NCI-H1436 (cell line): ENCODE results near the gene LRP5.

Experiments
- DNase-seq: peaks from one replicate; lab custom pipeline; 2025; lab: John Stamatoyannopoulos, UW

LRP5 gene

DNA sequence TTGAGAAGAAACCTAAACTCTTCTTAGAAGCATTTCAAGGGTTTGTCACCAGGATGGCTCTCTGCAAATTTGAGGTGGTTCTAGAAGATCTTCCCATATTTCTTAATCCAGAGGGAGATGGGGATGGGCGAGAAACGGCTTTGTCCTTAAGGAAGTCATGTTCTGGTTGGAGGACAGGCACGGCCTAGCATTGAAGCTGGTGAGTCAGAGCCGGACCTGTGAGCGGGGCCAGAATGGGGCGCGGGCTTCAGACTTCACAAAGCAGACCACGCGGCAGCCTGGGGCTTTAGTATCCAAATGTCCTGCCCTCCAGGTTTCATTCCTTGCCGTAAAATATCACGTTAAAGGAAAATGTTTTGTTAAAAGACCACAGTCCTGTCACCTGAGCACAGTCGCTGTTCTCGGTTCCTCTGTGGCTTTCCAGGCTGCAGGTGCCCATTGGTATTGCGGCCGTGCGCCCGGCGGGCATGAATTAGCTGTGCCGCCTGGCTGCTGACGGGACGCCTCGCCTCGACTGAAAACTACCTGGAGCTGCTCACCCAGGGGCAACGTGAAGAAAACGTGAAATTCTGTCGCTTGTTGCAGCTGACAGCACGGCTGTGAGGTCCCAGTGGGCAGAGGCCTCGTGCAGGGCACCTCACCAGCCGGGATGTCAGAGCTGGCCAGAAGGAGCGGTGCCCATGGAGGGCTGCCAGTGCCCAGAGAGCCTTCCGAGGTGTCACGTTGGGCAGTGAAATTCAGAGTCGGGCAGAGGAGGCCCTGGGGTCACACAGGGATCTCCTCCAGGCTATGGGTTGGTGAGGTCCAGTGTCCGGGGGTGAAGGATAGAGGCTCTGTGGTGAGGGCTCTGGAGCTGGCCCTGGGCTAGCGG lies 59.0 kb downstream of the LRP5 start:
- DNase-seq: no peak

DNA sequence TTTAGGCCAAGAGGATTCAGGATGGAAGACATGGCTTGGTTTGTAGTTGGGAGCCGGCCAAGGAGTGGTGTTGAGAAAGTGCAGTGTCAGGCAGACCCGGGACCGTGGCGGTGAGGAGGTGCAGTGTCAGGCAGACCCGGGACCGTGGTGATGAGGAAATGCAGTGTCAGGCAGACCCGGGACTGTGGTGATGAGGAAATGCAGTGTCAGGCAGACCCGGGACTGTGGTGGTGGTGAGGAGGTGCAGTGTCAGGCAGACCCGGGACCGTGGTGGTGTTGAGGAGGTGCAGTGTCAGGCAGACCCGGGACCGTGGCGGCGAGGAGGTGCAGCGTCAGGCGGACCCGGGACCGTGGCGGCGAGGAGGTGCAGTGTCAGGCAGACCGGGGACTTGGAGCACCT lies 59.7 kb downstream of the LRP5 start:
- DNase-seq: no peak

DNA sequence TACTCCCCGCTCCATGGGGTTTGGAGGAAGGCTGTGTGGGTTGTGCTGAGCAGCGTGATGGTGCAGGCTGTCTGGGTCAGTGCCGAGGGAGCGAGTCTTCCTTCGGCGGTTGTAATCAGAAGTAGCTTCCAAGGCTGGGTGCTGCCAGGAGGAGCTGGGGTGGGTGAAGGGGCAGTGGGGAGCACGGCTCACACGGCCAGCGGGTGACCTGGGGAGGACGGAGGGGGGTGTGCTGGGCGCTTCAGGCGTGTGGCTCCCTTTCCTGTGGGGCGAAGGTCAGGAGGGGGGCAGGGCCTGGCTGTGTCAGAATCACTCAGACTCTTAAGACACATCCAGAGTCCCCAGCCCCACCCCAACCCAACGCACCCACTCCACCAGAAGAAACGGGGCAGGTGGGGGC lies 60.2 kb downstream of the LRP5 start:
- DNase-seq: no peak

DNA sequence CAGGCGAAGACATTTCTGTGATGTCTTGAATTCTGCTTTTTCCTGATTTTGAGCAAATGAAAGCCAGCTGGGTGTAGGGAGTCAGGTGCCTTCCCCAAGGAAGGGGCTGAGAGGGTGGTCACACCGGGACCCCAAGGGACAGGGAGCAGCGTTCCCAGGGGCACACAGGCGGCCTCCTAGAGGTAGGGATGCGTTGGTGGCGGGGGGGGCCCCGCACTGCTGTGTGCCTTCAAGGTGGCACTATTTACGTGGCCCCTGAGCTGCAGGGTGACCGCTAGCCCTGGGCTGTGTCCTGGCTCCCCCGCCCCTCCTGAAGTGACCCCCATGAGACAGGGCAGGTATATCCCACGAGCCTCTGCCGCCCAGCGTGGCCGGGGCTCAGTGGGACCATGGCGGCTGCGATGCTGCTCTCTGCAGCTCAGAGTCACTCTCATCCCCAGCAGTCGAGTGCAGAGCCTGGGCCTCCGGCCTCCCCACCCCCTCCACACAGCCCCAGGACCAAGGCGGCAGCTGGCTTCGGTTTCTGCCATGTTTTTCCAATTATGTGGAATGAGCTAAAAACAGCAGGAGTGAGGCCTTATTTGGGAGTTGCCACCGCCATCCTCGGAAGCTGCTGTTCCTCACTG lies 60.9 kb downstream of the LRP5 start:
- no peak for DNase-seq

DNA sequence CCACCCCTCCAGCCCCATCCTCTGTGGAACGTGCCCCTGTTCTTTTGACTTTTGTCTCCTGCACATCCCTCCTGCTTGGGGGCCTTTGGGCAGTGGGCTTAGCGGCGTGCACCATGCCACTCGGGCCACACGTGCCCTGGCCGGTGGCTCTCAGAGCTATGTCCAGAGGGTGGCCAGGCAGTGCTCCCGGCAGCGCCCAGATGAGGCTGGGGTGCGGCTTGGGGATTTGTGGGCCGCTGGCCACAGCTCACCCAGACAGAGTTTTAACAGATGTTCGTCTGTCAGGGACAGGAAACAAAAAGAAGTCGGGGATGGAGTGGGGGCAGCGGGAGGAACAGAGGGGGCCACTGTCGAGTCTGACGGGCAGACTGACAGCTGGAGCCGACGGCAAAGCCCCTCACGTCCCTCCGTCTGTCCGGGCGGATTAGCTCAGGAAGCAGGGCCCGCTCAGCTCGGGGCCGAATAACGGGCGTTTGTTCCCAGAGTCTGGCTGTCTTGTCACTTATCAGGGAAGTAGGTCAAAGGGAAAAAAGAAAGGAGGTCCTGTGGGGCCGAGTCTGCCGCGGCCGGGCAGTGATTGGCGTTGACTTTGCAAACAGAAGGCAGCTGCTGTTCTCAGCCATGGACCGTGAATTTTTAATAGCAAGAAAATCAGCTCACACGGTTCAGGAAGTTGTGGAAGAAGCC lies 61.6 kb downstream of the LRP5 start:
- DNase-seq: no peak

DNA sequence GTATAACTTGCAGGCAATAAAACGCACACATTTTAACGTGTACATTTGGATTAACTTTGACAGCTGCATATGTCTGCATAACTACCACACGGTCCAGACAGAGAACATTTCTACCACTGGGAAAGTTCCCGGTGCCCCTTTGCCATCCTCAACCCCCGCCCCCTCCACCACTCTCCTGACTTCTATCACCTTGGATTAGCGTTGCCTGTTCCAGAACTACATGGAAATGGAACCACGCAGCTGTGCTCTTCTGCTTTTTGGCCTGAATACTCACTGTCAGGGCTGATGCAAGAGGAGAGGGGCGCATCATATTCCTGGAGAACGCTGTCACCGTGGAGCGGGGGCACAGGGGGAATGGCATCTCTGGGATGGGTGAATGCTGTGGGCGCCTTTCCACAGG lies 62.1 kb downstream of the LRP5 start:
- DNase-seq: no peak

DNA sequence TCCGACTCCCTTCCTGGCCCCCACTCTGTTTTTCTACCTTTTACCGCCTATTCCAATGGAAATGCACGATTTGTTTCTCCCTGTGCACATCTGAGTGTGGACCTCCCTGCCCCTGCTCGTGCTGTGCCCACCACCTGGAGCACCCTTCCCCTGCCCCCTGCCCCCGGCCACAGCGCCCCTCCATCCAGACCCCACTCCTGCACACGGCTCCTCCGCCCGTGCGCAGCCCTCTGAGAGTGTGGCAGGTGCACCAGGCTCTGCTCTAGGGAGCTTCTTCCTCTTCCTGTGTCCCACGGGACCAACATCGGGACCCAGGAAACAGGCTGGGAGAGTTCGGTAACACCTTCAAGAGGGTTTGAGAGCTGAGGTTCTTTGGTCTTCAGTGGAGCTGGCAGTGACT lies 62.9 kb downstream of the LRP5 start:
- DNase-seq: no peak

DNA sequence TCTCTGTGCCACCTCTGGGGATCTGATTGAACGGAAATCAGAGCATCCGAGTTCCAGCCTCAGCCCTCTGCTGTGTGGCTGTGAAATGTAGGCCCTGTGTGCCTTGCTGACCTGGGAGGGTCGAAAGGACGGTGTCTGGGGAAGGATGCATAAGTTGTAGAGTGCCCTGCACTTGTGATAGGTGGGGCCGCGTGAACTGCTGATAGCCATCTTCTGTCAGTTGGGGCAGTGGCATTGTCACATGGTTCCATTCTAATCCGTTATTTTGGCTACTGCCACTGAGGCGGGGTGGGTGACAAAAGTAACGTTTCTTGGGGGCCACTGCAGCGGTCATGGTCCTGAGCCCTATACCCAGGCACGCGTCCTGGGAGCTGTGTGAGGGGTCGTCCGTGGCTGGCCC lies 63.4 kb downstream of the LRP5 start:
- DNase-seq: no peak

DNA sequence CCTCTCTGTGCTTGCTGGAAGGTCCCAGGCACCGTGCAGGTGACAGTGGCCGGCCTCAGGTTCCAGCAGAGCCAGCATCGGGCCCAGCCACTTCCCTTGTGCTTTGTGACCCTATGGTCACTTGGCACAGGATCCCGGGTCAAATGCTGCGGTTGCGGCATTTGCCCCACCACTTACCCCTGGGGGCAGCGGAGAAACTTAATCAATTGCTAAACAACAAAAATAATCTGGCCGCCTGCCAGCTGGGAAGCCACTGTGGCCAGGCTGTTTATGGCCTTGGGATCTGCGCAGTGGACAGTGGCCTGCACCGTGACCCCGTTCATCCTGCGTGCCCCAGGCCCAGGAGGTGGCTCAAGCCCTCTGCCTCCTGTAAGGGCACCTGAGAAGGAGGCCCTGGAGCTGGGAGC lies 65.0 kb downstream of the LRP5 start:
- no peak for DNase-seq

DNA sequence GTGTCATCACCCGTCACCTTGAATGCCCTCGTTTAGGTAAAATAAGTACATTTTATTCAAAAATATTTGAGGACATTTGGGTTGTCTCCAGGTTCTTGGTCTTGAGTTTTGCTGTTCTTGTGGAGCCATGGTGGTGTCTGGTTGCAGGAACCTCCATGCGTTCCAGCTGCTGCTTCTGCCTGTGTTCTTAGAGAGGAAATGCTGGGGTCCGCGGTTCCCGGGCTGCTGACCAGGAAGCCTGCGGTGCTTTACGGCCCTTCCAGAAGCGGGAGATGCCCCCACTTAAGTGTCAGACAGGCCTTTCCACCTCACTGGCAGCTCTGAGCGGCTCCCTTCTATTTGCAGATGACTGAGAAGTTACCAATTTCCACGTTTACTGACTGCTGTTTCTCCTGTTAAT lies 66.8 kb downstream of the LRP5 start:
- DNase-seq: no peak

DNA sequence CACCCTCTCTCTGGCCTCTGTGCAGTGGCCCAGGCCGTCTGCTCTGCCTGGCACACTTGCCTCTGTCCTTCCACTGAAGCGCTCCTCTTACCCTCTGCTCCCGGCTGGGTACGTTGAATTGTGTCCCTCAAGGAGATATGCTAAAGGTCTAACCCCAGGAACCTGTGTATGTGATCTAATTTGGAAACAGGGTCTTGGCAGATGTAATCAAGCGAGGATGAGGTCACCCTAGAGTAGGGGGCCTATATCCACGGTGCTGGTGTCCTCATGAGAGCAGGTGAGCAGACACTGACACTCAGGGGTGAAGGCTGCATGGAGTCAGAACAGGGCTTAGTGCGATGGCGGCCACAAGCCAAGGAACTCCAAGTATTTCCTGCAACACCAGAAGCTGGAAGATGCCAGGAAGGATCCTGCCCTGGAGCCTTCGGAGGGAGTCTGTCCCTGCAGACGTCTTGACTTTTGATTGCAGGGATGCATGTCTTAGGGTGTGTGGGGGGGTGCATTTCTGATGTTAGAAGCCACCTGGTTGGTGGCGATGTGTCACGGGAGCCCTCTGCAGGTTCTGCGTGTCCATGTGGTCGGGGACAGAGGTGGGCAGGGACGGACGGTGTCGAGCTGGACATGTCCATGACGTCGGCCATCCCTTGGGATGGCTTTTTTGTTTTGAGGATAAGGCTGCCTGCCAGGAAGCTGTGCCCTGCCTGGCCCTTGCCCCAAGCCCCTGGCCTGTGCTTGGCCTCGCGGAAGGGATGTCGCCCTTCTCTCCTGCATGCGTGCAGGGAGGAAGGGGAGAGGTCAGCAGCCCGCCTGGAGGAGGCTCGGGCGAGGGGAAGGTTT lies 68.6 kb downstream of the LRP5 start:
- DNase-seq: no peak

DNA sequence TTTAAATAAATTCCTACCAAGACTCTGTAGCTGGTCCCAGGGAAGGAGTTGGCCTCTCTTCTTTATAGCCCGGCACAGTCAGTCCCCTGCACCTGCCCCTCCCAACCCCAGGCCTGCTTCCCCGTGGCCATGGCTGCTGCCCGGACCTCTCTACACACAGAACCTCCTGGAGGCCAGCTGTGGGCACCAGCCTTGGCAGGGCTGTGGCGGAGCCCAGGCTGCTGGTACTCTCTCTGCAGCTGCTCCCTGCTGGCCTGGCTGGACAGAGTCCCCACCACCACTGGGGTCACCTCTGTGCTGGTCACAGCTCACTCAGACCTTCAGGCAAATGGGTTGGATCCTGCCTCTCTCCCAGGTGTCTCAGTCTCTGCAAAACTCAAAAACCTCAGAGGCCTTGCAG lies 69.3 kb downstream of the LRP5 start:
- DNase-seq: no peak

DNA sequence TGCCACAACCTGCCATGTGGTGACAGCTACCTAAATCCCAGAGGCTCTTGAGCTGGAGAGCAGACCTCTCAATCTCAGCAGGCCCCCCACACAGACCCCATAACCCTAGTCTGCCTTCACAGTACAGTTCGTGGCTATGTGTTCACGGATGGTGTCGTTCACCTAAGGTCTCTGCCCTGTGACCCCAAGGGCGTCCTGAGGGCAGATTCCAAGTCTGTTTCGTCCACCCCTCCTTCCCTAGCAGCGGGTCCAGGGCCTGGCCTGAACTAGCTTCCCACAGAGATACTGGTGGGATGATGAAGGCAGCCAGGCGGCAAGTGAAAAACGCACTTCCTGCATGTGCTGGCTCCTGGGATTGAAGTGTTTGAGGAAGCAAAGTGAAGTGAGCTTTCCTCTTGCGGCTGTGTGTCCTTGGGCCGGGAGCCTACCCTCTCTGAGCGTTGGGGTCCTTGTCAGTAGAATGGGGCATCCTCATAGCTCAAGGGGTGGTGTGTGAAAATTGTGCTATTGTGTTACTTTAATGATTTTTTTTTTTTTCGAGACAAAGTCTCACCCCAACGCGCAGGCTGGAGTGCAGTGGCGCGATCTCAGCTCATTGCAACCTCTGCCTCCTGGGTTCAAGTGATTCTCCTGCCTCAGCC lies 70.1 kb downstream of the LRP5 start:
- DNase-seq: no peak

DNA sequence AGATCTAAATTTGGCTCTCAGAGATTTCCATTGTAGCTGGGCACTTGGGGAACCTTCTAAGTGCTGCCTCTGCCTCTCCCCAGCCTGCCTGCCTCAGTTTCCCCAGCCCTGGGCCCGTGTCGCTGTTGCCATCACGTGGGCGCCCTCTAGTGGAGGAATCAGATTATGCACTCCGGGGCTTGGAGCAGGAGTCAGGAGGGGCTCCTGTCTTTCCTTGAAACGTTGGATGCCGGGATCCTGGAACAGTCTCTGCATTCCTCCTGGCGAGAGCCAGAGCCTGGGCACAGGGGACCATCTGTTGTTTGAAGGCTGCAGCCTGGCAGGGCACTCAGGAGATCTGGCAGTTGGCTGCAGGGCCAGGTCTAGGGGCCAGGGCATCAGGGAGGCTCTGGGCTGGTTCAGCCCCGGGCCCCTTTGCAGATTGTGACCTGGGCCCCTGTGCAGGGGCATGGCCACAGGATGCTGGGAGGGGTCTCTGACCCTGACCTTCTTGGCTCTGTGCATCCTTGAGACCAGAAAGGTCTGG lies 71.6 kb downstream of the LRP5 start:
- DNase-seq: no peak

DNA sequence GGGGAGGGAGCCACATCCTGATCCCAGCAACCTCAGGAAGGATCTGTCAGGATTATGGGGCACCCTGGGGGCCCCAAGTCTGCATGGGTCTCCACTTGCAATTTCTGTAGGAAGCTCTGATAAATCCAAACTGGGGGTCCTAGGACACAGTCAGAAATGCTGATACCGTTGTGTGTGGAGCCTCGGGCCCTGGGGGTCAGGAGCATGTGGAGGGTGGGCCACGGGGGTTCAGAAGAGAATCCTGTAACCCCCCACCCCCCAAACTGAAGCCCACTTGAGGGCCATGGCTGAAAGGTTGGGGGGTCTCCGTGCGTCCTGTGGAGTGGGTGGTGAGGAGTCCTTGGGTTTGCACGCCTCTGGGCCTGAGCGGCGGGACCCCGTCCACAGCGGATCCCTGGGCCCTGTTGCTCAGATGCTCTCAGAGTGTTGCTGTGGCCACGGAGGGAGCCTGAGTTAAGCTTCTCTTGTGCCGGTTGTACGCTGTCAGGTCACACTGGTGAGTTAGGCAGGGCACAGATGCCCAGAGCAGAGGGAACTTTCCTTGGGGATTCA lies 72.2 kb downstream of the LRP5 start:
- DNase-seq: no peak

DNA sequence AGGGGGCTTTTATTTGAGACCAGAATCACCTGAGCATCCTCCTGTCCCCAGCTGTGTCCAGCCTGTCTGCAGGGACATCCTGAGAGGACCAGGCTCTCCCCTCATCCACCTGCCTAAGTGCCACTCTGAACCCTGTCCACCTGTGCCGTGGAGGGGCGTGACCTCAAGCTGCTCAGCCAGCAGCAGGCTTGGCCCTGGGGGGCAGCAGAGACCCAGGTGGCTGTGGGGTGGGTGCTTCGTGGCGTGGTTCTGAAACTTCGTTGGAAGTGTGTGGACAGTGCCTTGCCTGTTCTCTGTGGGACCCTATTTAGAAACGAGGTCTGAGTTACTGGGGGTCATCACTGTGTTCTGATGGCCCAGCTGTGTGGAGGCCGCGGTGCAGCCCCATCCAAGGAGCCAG lies 72.7 kb downstream of the LRP5 start:
- DNase-seq: no peak

DNA sequence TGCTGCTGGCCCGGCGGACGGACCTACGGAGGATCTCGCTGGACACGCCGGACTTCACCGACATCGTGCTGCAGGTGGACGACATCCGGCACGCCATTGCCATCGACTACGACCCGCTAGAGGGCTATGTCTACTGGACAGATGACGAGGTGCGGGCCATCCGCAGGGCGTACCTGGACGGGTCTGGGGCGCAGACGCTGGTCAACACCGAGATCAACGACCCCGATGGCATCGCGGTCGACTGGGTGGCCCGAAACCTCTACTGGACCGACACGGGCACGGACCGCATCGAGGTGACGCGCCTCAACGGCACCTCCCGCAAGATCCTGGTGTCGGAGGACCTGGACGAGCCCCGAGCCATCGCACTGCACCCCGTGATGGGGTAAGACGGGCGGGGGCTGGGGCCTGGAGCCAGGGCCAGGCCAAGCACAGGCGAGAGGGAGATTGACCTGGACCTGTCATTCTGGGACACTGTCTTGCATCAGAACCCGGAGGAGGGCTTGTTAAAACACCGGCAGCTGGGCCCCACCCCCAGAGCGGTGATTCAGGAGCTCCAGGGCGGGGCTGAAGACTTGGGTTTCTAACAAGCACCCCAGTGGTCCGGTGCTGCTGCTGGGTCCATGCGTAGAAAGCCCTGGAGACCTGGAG lies 74.1 kb downstream of the LRP5 start:
- DNase-seq: no peak

DNA sequence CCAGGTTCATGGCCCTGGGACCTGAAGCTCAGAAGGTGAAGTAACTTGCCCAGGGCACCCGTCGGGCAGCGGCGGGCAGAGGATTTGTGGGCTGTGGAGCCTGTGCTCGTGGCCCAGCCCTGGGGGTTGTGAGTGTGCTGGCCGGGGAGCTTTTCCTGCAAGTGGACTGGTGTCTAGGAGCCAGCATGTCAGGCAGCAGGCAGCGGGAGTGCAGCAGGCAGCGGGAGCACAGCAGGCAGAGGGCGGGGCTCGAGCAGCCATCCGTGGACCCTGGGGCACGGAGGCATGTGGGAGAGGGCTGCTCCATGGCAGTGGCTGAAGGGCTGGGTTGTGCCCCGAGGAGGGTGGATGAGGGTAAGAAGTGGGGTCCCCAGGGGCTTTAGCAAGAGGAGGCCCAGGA lies 75.4 kb downstream of the LRP5 start:
- no peak for DNase-seq

DNA sequence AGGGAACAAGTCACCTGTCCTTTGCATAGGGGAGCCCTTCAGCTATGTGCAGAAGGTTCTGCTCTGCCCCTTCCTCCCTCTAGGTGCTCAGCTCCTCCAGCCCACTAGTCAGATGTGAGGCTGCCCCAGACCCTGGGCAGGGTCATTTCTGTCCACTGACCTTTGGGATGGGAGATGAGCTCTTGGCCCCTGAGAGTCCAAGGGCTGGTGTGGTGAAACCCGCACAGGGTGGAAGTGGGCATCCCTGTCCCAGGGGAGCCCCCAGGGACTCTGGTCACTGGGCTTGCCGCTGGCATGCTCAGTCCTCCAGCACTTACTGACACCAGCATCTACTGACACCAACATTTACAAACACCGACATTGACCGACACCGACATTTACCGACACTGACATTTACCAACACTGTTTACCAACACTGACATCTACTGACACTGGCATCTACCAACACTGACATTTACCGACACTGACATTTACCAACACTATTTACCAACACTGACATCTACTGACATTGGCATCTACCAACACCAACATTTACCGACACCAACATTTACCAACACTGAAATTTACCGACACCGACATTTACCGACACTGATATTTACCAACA lies 76.3 kb downstream of the LRP5 start:
- no peak for DNase-seq

DNA sequence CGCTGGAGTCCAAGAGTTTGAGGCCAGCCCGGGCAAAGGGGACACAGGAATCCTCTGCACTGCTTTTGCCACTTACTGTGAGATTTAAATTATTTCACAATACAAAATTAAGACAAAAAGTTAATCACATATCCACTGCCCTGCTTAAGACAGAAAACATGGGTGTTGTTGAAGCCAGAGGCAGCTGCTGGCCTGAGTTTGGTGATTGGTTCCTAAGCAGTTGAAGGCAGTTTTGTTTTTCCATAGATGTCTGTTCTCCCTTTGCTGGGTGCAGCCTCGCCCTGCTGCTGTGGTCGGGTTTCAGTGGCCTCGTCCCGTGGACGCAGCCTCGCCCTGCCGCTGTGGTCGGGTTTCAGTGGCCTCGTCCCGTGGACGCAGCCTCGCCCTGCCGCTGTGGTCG lies 77.9 kb downstream of the LRP5 start:
- DNase-seq: no peak
